Omental fat pad (tissue), 4 donors: ENCODE data around the gene TEAD1. TPM values are rescaled to one million over a fixed set of nuclear protein-coding genes. Genes with fewer than 3 reads are reported as not detected.

ENCODE experiments used
- ATAC-seq: fragments of 150-250 bp; one replicate; pipeline ENCODE4 v1.9.1; 2016; ENCODE audit warnings: mild to moderate bottlenecking, moderate library complexity; ENCODE audit not compliant: low FRiP score
- DNase-seq: peaks from one replicate; pipeline ENCODE4 v3.0.0-alpha.2; 2019; ENCODE audit warnings: low spot score
- CTCF ChIP-seq, 3 donors: fragments of 450-650 bp; IDR thresholded peaks; one replicate each; pipeline ENCODE4 v1.5.1; 2016 to 2017; ENCODE audit warnings: antibody characterized with exemption in 3 of 3, mild to moderate bottlenecking in 3 of 3, moderate library complexity in 2 of 3
- total RNA-seq, 4 donors: library from RNA; depleted of rRNA; stranded (reverse); fragments of >200 nt; gene quantifications; one replicate each; pipeline ENCODE4 v1.1.0, GENCODE V29; 2016

TEAD1 gene
- total RNA-seq, 4 donors from 2014 or later, result 81.7 to 123 (median 103) TPM

- ATAC-seq, result no peak
- no peak for TF ChIP-seq CTCF (IDR thresholded peaks at IDR 0.05)
- no peak for DNase-seq
Observed at GRCh38 chr11:12778240-12778905, 104.2 kb downstream of the TEAD1 start.

GRCh38 chr11:12783765-12784164 is 109.5 kb downstream of the TEAD1 start:
- TF ChIP-seq CTCF (IDR thresholded peaks at IDR 0.05), result no peak
- DNase-seq (no peak), ATAC-seq (no peak)

DNA sequence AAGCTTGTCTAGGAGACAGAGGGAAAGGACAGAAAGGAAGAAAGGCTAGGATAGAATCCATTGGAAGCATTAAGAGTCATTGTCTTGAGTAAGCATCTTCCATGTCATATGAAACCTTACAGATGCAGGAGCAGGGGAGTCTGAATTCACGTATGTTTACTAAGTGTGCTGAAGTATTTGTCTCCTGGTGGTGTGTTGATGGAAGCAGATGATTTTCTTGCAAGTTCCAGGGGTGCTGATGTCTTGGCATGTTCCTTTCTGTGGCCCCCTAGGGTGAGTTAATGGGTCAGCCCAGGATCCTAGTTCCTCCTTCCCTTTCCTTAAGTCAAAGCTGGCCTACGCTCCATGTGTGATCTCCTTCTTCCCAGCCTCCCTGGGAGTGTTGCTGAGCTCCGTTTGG is 110.2 kb downstream of the TEAD1 start:
- no peak for TF ChIP-seq CTCF (IDR thresholded peaks at IDR 0.05)
- ATAC-seq, result no peak

DNA sequence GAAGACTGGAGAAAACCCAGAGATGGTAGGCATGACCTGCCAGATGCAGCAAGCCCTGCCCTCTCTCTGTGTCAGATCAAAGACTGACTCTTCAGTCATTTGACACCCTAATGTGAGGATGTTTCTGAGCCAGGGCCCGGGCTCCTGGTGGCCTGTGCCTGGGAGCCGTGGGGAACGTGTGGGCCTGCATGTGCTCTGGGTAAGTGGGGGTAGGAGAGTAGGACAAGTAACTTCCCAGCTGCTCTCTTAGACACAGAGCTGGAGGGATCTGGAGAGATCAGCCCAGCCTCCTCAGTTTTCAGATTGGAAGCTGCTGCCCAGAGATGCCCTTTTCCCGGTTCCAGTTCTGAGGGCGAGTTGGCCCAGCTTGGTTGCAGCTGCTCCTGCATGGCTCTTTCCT is 110.8 kb downstream of the TEAD1 start:
- TF ChIP-seq CTCF (IDR thresholded peaks at IDR 0.05), result no peak
- no peak for ATAC-seq
- no peak for DNase-seq

More for the DNA sequence above, 110.2 kb downstream of the TEAD1 start:
- DNase-seq, result no peak

- ATAC-seq, result no peak
- no peak for DNase-seq
- no peak for TF ChIP-seq CTCF (IDR thresholded peaks at IDR 0.05)
Observed at GRCh38 chr11:12785901-12786300, 111.7 kb downstream of the TEAD1 start.

DNA sequence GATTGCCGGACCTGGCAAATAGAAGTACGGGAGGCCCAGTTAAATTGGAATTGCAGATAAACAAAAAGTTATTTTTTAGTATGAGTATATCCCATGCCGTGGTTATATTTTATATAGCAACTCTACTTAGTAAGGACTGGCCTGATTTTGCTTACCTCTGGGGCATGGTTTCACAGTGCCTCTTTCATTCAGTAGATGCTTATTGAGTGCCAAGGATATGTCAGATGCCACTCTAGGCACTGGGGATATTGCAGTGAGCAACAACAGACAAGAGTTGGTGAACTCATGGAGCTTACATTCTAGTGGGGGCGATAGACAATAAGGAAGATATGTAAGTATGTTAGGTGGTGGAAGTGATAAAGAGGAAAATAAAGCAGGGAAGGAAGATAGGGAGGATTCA is 112.2 kb downstream of the TEAD1 start:
- no peak for DNase-seq
- no peak for TF ChIP-seq CTCF (IDR thresholded peaks at IDR 0.05)
- no peak for ATAC-seq

- TF ChIP-seq CTCF (IDR thresholded peaks at IDR 0.05), result no peak
- DNase-seq (no peak), ATAC-seq (no peak)
Observed at GRCh38 chr11:12786891-12787290, 112.7 kb downstream of the TEAD1 start.
